PFSK-1 (cell line): ENCODE data around the gene AAR2.

Source experiments
- FOXP2 ChIP-seq: optimal IDR thresholded peaks from 2 replicates; pipeline ENCODE3; 2011; ENCODE audit warnings: borderline replicate concordance, control low read depth, inconsistent platforms; ENCODE audit not compliant: insufficient read depth; ENCODE audit errors: extremely low read length, extremely low read depth
- POLR2AphosphoS5 ChIP-seq: IDR thresholded peaks from 2 replicates; pipeline ENCODE4 v1.6.1; 2012; ENCODE audit warnings: low read depth, mild to moderate bottlenecking, control low read depth, low read length, moderate library complexity
- SIN3A ChIP-seq: IDR thresholded peaks from 2 replicates; pipeline ENCODE4 v1.6.1; 2012; ENCODE audit warnings: mild to moderate bottlenecking, low read length, moderate library complexity, borderline replicate concordance; ENCODE audit not compliant: insufficient read depth
- TAF1 ChIP-seq: IDR thresholded peaks from 2 replicates; pipeline ENCODE4 v1.6.1; 2012; ENCODE audit warnings: low read length, control low read depth, borderline replicate concordance; ENCODE audit not compliant: insufficient read depth
- TF ChIP-seq, protein P1 (sequence below), 2 experiments: IDR thresholded peaks; 2 replicates each; pipeline versions ENCODE4 v1.6.1 to v1.8.0; 2011 to 2012; ENCODE audit warnings: low read depth in 2 of 2, low read length in 2 of 2, control low read depth in 1 of 2, inconsistent platforms in 1 of 2, mild to moderate bottlenecking in 1 of 2, moderate library complexity in 1 of 2; ENCODE audit not compliant: insufficient read depth in 1 of 2

DNA sequence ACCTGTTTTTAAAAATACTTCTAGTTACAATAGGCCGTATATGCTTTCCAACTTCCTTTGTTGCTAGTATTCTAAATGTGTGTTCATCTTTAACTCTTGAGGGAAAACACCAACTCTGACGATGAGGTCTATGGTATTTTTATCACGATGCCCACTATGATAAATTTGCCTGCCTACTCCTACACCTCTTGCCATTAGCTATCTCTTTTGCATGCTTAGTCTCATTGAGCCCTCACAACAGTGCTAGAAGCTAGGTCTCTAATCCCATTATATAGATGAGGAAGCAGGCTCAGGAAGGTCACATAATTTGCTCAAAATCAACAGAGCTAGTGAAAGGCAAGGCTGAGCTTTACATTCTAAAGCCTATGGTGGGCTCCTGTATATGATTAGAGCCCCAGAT lies 13.2 kb downstream of the AAR2 start:
- TF ChIP-seq POLR2AphosphoS5 (no peak), TAF1 (no peak), FOXP2 (no peak), SIN3A (no peak)
- TF ChIP-seq, protein P1, sequence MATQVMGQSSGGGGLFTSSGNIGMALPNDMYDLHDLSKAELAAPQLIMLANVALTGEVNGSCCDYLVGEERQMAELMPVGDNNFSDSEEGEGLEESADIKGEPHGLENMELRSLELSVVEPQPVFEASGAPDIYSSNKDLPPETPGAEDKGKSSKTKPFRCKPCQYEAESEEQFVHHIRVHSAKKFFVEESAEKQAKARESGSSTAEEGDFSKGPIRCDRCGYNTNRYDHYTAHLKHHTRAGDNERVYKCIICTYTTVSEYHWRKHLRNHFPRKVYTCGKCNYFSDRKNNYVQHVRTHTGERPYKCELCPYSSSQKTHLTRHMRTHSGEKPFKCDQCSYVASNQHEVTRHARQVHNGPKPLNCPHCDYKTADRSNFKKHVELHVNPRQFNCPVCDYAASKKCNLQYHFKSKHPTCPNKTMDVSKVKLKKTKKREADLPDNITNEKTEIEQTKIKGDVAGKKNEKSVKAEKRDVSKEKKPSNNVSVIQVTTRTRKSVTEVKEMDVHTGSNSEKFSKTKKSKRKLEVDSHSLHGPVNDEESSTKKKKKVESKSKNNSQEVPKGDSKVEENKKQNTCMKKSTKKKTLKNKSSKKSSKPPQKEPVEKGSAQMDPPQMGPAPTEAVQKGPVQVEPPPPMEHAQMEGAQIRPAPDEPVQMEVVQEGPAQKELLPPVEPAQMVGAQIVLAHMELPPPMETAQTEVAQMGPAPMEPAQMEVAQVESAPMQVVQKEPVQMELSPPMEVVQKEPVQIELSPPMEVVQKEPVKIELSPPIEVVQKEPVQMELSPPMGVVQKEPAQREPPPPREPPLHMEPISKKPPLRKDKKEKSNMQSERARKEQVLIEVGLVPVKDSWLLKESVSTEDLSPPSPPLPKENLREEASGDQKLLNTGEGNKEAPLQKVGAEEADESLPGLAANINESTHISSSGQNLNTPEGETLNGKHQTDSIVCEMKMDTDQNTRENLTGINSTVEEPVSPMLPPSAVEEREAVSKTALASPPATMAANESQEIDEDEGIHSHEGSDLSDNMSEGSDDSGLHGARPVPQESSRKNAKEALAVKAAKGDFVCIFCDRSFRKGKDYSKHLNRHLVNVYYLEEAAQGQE (IDR thresholded peaks at IDR 0.05; ENCODE audit: insufficient read depth in 1 of 2, low read depth in 2 of 2, low read length in 2 of 2) = no peak
